Activated CD4-positive, alpha-beta memory T cell treated with anti-CD3 and anti-CD28 coated beads, Interleukin-2, amount 10 ng/mL, durations not matched to agents 7 days and 5 days (primary cell): ENCODE data around the gene WTAP. TPM values are rescaled to one million over a fixed set of nuclear protein-coding genes. Genes with fewer than 3 reads are reported as not detected.

Experiments used
- CTCF ChIA-PET: fragments of 350-600 bp; sonication (Branson Sonifier 250); formaldehyde crosslinking; loops from one replicate; lab custom pipeline; 2021; ENCODE audit warnings: antibody characterized with exemption, inconsistent platforms; lab: Charles Lee
- POLR2A ChIA-PET: fragments of 350-600 bp; sonication (Branson Sonifier 250); formaldehyde crosslinking; loops from one replicate; lab custom pipeline; 2021; ENCODE audit warnings: antibody characterized with exemption; lab: Charles Lee
- DNase-seq: peaks from one replicate; pipeline ENCODE4 v3.0.0-alpha.2; 2020
- H3K27ac Mint-ChIP-seq: one replicate; pipeline ENCODE4 v1.8.0; 2021; ENCODE audit warnings: mild to moderate bottlenecking, mixed read lengths
- H3K27me3 Mint-ChIP-seq: one replicate; pipeline ENCODE4 v1.8.0; 2021; ENCODE audit warnings: mixed read lengths
- H3K36me3 Mint-ChIP-seq: one replicate; pipeline ENCODE4 v1.8.0; 2021; ENCODE audit warnings: low read depth, mixed read lengths
- H3K4me1 Mint-ChIP-seq: one replicate; pipeline ENCODE4 v1.8.0; 2021; ENCODE audit warnings: mixed read lengths
- H3K4me3 Mint-ChIP-seq: one replicate; pipeline ENCODE4 v1.8.0; 2021; ENCODE audit warnings: mild to moderate bottlenecking, mixed read lengths
- H3K9me3 Mint-ChIP-seq: one replicate; pipeline ENCODE4 v1.8.0; 2021; ENCODE audit warnings: mixed read lengths
- total RNA-seq, 2 experiments: library from RNA; stranded (reverse); gene quantifications; one replicate each; pipeline ENCODE4 v1.2.3, GENCODE V29; 2021

WTAP gene
- 100 to 1,000 TPM; 124 TPM for total RNA-seq

GRCh38 chr6:159726918-159727716, at the start of gene WTAP:
TSS of gene WTAP (plus strand) at chr6:159727506. CDS start at chr6:159736266, 8,760 bp downstream.
- Mint-ChIP-seq H3K27ac (peak within 1 kb of the TSS; percentile 96), H3K9me3 (peaks cover 11% of the 10 kb centered on the region), H3K4me3 (peak within 1 kb of the TSS; percentile 96), H3K4me1 (peaks cover 61% of the 10 kb centered on the region), H3K27me3 (no peaks in the 10 kb centered on the region), H3K36me3 (peaks cover 56% of the 10 kb centered on the region)
- peak; percentile 97 for DNase-seq
- POLR2A ChIA-PET, result interaction anchor here (0.6 to 11.5 kb wide), 34 partner anchors 10 to 858 kb away, joined by 3 to 195 read pairs (median 4); partner anchors contain the start of genes ACAT2, MRPL18, SOD2 and TAGAP
- CTCF ChIA-PET, result interaction anchor here (0.7 to 3.8 kb wide), 9 partner anchors 9 to 623 kb away, joined by 3 to 22 read pairs (median 3); partner anchors contain the start of genes ACAT2, MRPL18, SOD2 and TCP1

- H3K4me1 Mint-ChIP-seq, result peaks cover 31% of the 10 kb centered on the region
- ChIA-PET POLR2A (interaction anchor here (1.6 to 3.7 kb wide), 2 partner anchors 15 to 49 kb away, joined by 4 to 13 read pairs; partner anchors contain the start of gene SOD2), CTCF (interaction anchor here (1.7 kb wide), 1 partner anchor 23 kb away, joined by 3 read pairs; no protein-coding TSS in a partner anchor)
- H3K27ac Mint-ChIP-seq, result no peak overlapping the region
- no peaks in the 10 kb centered on the region for H3K9me3 Mint-ChIP-seq
- H3K4me3 Mint-ChIP-seq, result no peak overlapping the region
- H3K36me3 Mint-ChIP-seq, result peaks cover 43% of the 10 kb centered on the region
- no peaks in the 10 kb centered on the region for H3K27me3 Mint-ChIP-seq
- no peak for DNase-seq
These were observed 49.7 kb upstream of the WTAP start for GRCh38 chr6:159677506-159678165.

- no peak for DNase-seq
- ChIA-PET POLR2A (interaction anchor here (1.6 to 3.7 kb wide), 2 partner anchors 14 to 48 kb away, joined by 4 to 13 read pairs; partner anchors contain the start of gene SOD2), CTCF (interaction anchor here (1.7 kb wide), 1 partner anchor 24 kb away, joined by 3 read pairs; no protein-coding TSS in a partner anchor)
- Mint-ChIP-seq H3K27ac (no peak overlapping the region), H3K27me3 (no peaks in the 10 kb centered on the region), H3K4me3 (no peak overlapping the region), H3K4me1 (peaks cover 34% of the 10 kb centered on the region), H3K9me3 (no peaks in the 10 kb centered on the region), H3K36me3 (peaks cover 44% of the 10 kb centered on the region)
These were observed 48.7 kb upstream of the WTAP start for GRCh38 chr6:159678574-159678973.

GRCh38 chr6:159679091-159680077, 47.9 kb upstream of the WTAP start:
- Mint-ChIP-seq H3K27ac (peak overlapping the region; percentile 5), H3K36me3 (peaks cover 48% of the 10 kb centered on the region), H3K27me3 (no peaks in the 10 kb centered on the region), H3K4me1 (peaks cover 37% of the 10 kb centered on the region), H3K9me3 (no peaks in the 10 kb centered on the region), H3K4me3 (no peak overlapping the region)
- DNase-seq, result no peak
- CTCF ChIA-PET, result interaction anchor here (1.2 to 1.7 kb wide), 3 partner anchors 15 to 25 kb away, joined by 3 to 4 read pairs (median 3); no protein-coding TSS in a partner anchor
- POLR2A ChIA-PET, result interaction anchor here (3.7 kb wide), 1 partner anchor 13 kb away, joined by 13 read pairs; the partner anchor contains the start of gene SOD2

GRCh38 chr6:159680104-159680503, 47.2 kb upstream of the WTAP start:
- H3K27ac Mint-ChIP-seq, result peak overlapping the region; percentile 5
- ChIA-PET POLR2A (interaction anchor here (3.7 kb wide), 1 partner anchor 13 kb away, joined by 13 read pairs; the partner anchor contains the start of gene SOD2), CTCF (interaction anchor here (1.2 to 1.3 kb wide), 2 partner anchors 14 to 26 kb away, joined by 3 to 4 read pairs; no protein-coding TSS in a partner anchor)
- no peaks in the 10 kb centered on the region for H3K27me3 Mint-ChIP-seq
- no peaks in the 10 kb centered on the region for H3K9me3 Mint-ChIP-seq
- no peak for DNase-seq
- no peak overlapping the region for H3K4me3 Mint-ChIP-seq
- peaks cover 51% of the 10 kb centered on the region for H3K36me3 Mint-ChIP-seq
- peaks cover 37% of the 10 kb centered on the region for H3K4me1 Mint-ChIP-seq

GRCh38 chr6:159681191-159681880, 46.0 kb upstream of the WTAP start:
- H3K4me1 Mint-ChIP-seq, result peaks cover 37% of the 10 kb centered on the region
- H3K36me3 Mint-ChIP-seq, result peaks cover 51% of the 10 kb centered on the region
- H3K27ac Mint-ChIP-seq, result peak overlapping the region; percentile 0
- no peak overlapping the region for H3K4me3 Mint-ChIP-seq
- ChIA-PET POLR2A (interaction anchor here (2.7 kb wide), 1 partner anchor 11 kb away, joined by 14 read pairs; no protein-coding TSS in a partner anchor), CTCF (interaction anchor here (1.0 to 2.1 kb wide), 6 partner anchors 10 to 507 kb away, joined by 3 to 13 read pairs (median 4); no protein-coding TSS in a partner anchor)
- DNase-seq, result no peak
- H3K9me3 Mint-ChIP-seq, result no peaks in the 10 kb centered on the region
- no peaks in the 10 kb centered on the region for H3K27me3 Mint-ChIP-seq

- no peak overlapping the region for H3K4me3 Mint-ChIP-seq
- CTCF ChIA-PET, result interaction anchor here (1.0 to 2.1 kb wide), 7 partner anchors 9 to 508 kb away, joined by 3 to 13 read pairs (median 3); no protein-coding TSS in a partner anchor
These were observed 45.0 kb upstream of the WTAP start for GRCh38 chr6:159682295-159682694.

GRCh38 chr6:159682810-159683209, 44.5 kb upstream of the WTAP start:
- Mint-ChIP-seq H3K4me1 (peaks cover 48% of the 10 kb centered on the region), H3K4me3 (no peak overlapping the region), H3K27ac (no peak overlapping the region), H3K27me3 (no peaks in the 10 kb centered on the region), H3K9me3 (no peaks in the 10 kb centered on the region), H3K36me3 (peaks cover 56% of the 10 kb centered on the region)
- DNase-seq, result no peak
- ChIA-PET CTCF (interaction anchor here (0.6 to 2.1 kb wide), 6 partner anchors 8 to 825 kb away, joined by 3 to 13 read pairs (median 4); no protein-coding TSS in a partner anchor), POLR2A (interaction anchor here (0.9 to 2.7 kb wide), 2 partner anchors 9 to 44 kb away, joined by 3 to 14 read pairs; no protein-coding TSS in a partner anchor)

More at GRCh38 chr6:159682295-159682694, 45.0 kb upstream of the WTAP start:
- Mint-ChIP-seq H3K27me3 (no peaks in the 10 kb centered on the region), H3K27ac (no peak overlapping the region), H3K36me3 (peaks cover 53% of the 10 kb centered on the region), H3K9me3 (no peaks in the 10 kb centered on the region), H3K4me1 (peaks cover 45% of the 10 kb centered on the region)
- DNase-seq, result no peak
- POLR2A ChIA-PET, result interaction anchor here (0.9 to 2.7 kb wide), 2 partner anchors 10 to 44 kb away, joined by 3 to 14 read pairs; no protein-coding TSS in a partner anchor

GRCh38 chr6:159684013-159684304, 43.3 kb upstream of the WTAP start:
- Mint-ChIP-seq H3K9me3 (no peaks in the 10 kb centered on the region), H3K4me3 (no peak overlapping the region), H3K27me3 (no peaks in the 10 kb centered on the region), H3K36me3 (peaks cover 59% of the 10 kb centered on the region), H3K4me1 (peaks cover 55% of the 10 kb centered on the region), H3K27ac (no peak overlapping the region)
- POLR2A ChIA-PET, result no interaction called here
- no peak for DNase-seq
- CTCF ChIA-PET, result interaction anchor here (1.2 to 1.7 kb wide), 2 partner anchors 10 to 107 kb away, joined by 3 to 4 read pairs; partner anchors contain the start of gene MRPL18

GRCh38 chr6:159686040-159686439, 41.3 kb upstream of the WTAP start:
- ChIA-PET POLR2A (interaction anchor here (0.5 to 1.9 kb wide), 2 partner anchors 35 to 41 kb away, joined by 3 to 6 read pairs; partner anchors contain the start of gene WTAP), CTCF (interaction anchor here (1.3 to 1.8 kb wide), 2 partner anchors 9 to 104 kb away, joined by 4 read pairs; partner anchors contain the start of genes MRPL18 and TCP1)
- no peaks in the 10 kb centered on the region for H3K27me3 Mint-ChIP-seq

More at GRCh38 chr6:159686040-159686439, 41.3 kb upstream of the WTAP start:
- DNase-seq, result no peak
- no peaks in the 10 kb centered on the region for H3K9me3 Mint-ChIP-seq
- peaks cover 54% of the 10 kb centered on the region for H3K36me3 Mint-ChIP-seq
- peaks cover 49% of the 10 kb centered on the region for H3K4me1 Mint-ChIP-seq
- no peak overlapping the region for H3K4me3 Mint-ChIP-seq
- no peak overlapping the region for H3K27ac Mint-ChIP-seq
